Measurements from ENCODE around the gene CCM2L.

CCM2L gene

GRCh38 chr20:32010101-32010500 is at the start of gene CCM2L:
Gene CCM2L (plus strand): TSS chr20:32010438. CDS start chr20:32010455, 17 bp downstream.
- Histone ChIP-seq H3K9me2 (replicated peaks; ENCODE audit: control insufficient read depth, low read length) (no peaks in the 10 kb centered on the region), H3K9me3 (ENCODE audit: control insufficient read depth, insufficient read depth, low read length) (no peaks in the 10 kb centered on the region), H3K79me2 (ENCODE audit: control insufficient read depth, low read length) (no peaks in the 10 kb centered on the region), H3K36me3 (ENCODE audit: control insufficient read depth, low read length) (no peaks in the 10 kb centered on the region), H3K4me2 (ENCODE audit: low read length) (no peak within 1 kb of the TSS), H4K20me1 (ENCODE audit: control insufficient read depth, insufficient read depth, low read depth, low read length) (no peaks in the 10 kb centered on the region), H3F3A (ENCODE audit: control insufficient read depth, insufficient read depth) (no peaks in the 10 kb centered on the region), H3K4me1 (ENCODE audit: control insufficient read depth, low read length) (peaks cover 7% of the 10 kb centered on the region), H3K4me3 (ENCODE audit: low read length) (no peak within 1 kb of the TSS), H3K27me3 (ENCODE audit: control insufficient read depth, low read length) (no peaks in the 10 kb centered on the region), H3K27ac (ENCODE audit: low read depth, low read length) (no peak within 1 kb of the TSS)
- TF ChIP-seq CTCF (IDR thresholded peaks at IDR 0.05; ENCODE audit: low read depth, low read length, poor library complexity, severe bottlenecking), result no peak
- no peak for TF ChIP-seq EZH2phosphoT487 (IDR thresholded peaks at IDR 0.05; ENCODE audit: borderline replicate concordance, low read length)

GRCh38 chr20:31962761-31963160 is 47.5 kb upstream of the CCM2L start:
- TF ChIP-seq EZH2phosphoT487 (IDR thresholded peaks at IDR 0.05; ENCODE audit: borderline replicate concordance, low read length) (no peak), CTCF (IDR thresholded peaks at IDR 0.05; ENCODE audit: low read depth, low read length, poor library complexity, severe bottlenecking) (no peak)
- H3F3A ChIP-seq (ENCODE audit: control insufficient read depth, insufficient read depth), result no peaks in the 10 kb centered on the region
- H3K4me1 ChIP-seq (ENCODE audit: control insufficient read depth, low read length), result peaks cover 3% of the 10 kb centered on the region; the same call in 1 of the 2 replicates
- H3K9me2 ChIP-seq (replicated peaks; ENCODE audit: control insufficient read depth, low read length), result no peaks in the 10 kb centered on the region
- no peaks in the 10 kb centered on the region for H3K36me3 ChIP-seq (ENCODE audit: control insufficient read depth, low read length)
- H3K4me2 ChIP-seq (ENCODE audit: low read length), result no peak overlapping the region
- H4K20me1 ChIP-seq (ENCODE audit: control insufficient read depth, insufficient read depth, low read depth, low read length), result no peaks in the 10 kb centered on the region
- H3K27ac ChIP-seq (ENCODE audit: low read depth, low read length), result no peak overlapping the region
- H3K9me3 ChIP-seq (ENCODE audit: control insufficient read depth, insufficient read depth, low read length), result no peaks in the 10 kb centered on the region
- H3K27me3 ChIP-seq (ENCODE audit: control insufficient read depth, low read length), result peaks cover 34% of the 10 kb centered on the region
- H3K79me2 ChIP-seq (ENCODE audit: control insufficient read depth, low read length), result no peaks in the 10 kb centered on the region
- H3K4me3 ChIP-seq (ENCODE audit: low read length), result no peak overlapping the region

- Histone ChIP-seq H3K79me2 (ENCODE audit: control insufficient read depth, low read length) (no peaks in the 10 kb centered on the region), H3K4me3 (ENCODE audit: low read length) (no peak overlapping the region), H3K27ac (ENCODE audit: low read depth, low read length) (no peak overlapping the region), H3K36me3 (ENCODE audit: control insufficient read depth, low read length) (no peaks in the 10 kb centered on the region), H4K20me1 (ENCODE audit: control insufficient read depth, insufficient read depth, low read depth, low read length) (no peaks in the 10 kb centered on the region), H3K27me3 (ENCODE audit: control insufficient read depth, low read length) (peaks cover 34% of the 10 kb centered on the region), H3F3A (ENCODE audit: control insufficient read depth, insufficient read depth) (no peaks in the 10 kb centered on the region), H3K4me1 (ENCODE audit: control insufficient read depth, low read length) (peaks cover 3% of the 10 kb centered on the region; the same call in 1 of the 2 replicates), H3K4me2 (ENCODE audit: low read length) (no peak overlapping the region), H3K9me3 (ENCODE audit: control insufficient read depth, insufficient read depth, low read length) (no peaks in the 10 kb centered on the region), H3K9me2 (replicated peaks; ENCODE audit: control insufficient read depth, low read length) (no peaks in the 10 kb centered on the region)
- TF ChIP-seq EZH2phosphoT487 (IDR thresholded peaks at IDR 0.05; ENCODE audit: borderline replicate concordance, low read length) (no peak), CTCF (IDR thresholded peaks at IDR 0.05; ENCODE audit: low read depth, low read length, poor library complexity, severe bottlenecking) (no peak)
These were observed 46.3 kb upstream of the CCM2L start for GRCh38 chr20:31963889-31964288.
